Vagina (tissue), 2 donors: Measurements from ENCODE around the gene FBXL14. TPM values are rescaled to one million over a fixed set of nuclear protein-coding genes. Genes with fewer than 3 reads are reported as not detected.

Experiments
- DNase-seq, 2 donors: peaks; one replicate each; pipeline ENCODE4 v3.0.0-alpha.2; 2017; ENCODE audit errors: extremely low spot score in 2 of 2
- H3K27ac ChIP-seq: fragments of 200-600 bp; sonication (generic); one replicate; pipeline ENCODE4 v1.5.1; 2019
- H3K27me3 ChIP-seq: fragments of 200-600 bp; sonication (generic); one replicate; pipeline ENCODE4 v1.5.1; 2019
- H3K36me3 ChIP-seq, 2 donors: fragments of 200-600 bp; sonication (generic); one replicate each; pipeline ENCODE4 v1.5.1; 2017 to 2019
- H3K4me1 ChIP-seq: fragments of 200-600 bp; sonication (generic); one replicate; pipeline ENCODE4 v1.5.1; 2019
- H3K4me3 ChIP-seq, 2 donors: fragments of 200-600 bp; sonication (generic); 1 replicate in 1 of 2; 2 replicates in 1 of 2; pipeline ENCODE4 v1.5.1; 2016 to 2019
- H3K9me3 ChIP-seq: fragments of 200-600 bp; sonication (generic); one replicate; pipeline ENCODE4 v1.5.1; 2019
- CTCF ChIP-seq, 3 experiments: fragments of 450-650 bp in 2 of 3; fragments of 200-600 bp in 1 of 3; sonication (generic) in 1 of 3; IDR thresholded peaks; one replicate each; pipeline ENCODE4 v1.5.1; 2017 to 2019; ENCODE audit warnings: antibody characterized with exemption in 3 of 3, mild to moderate bottlenecking in 2 of 3, moderate library complexity in 2 of 3
- POLR2A ChIP-seq, 2 donors: fragments of 450-650 bp; IDR thresholded peaks; one replicate each; pipeline ENCODE4 v1.6.1; 2017; ENCODE audit warnings: antibody characterized with exemption in 2 of 2, mild to moderate bottlenecking in 2 of 2, moderate library complexity in 2 of 2
- POLR2AphosphoS5 ChIP-seq, 2 donors: sonication (generic); formaldehyde crosslinking; IDR thresholded peaks; one replicate each; pipeline ENCODE4 v1.9.0; 2017; ENCODE audit warnings: antibody characterized with exemption in 2 of 2, mild to moderate bottlenecking in 2 of 2, low read depth in 1 of 2; ENCODE audit not compliant: insufficient read depth in 1 of 2
- intact Hi-C: fragments of 100-400 bp; cut with DNase I; formaldehyde crosslinking; loops from one replicate; pipeline ENCODE4 v1.15.1; 2023
- total RNA-seq: library from RNA; depleted of rRNA; stranded (reverse); fragments of >200 nt; gene quantifications from one replicate; pipeline ENCODE4 v1.2.3, GENCODE V29; 2016

FBXL14 gene
- total RNA-seq, 1 donor from 2014 or later: 15.2 TPM

GRCh38 chr12:1634590-1635191 is 40.3 kb upstream of the FBXL14 start:
- Histone ChIP-seq H3K36me3 (no peaks in the 10 kb centered on the region), H3K27me3 (no peaks in the 10 kb centered on the region), H3K4me3 (no peak overlapping the region), H3K4me1 (peaks cover 12% of the 10 kb centered on the region), H3K27ac (no peak overlapping the region), H3K9me3 (no peaks in the 10 kb centered on the region)
- no peak for TF ChIP-seq POLR2AphosphoS5 (IDR thresholded peaks at IDR 0.05; ENCODE audit: insufficient read depth in 1 of 2, low read depth in 1 of 2)
- TF ChIP-seq CTCF (IDR thresholded peaks at IDR 0.05): peak; percentile 51 to 61 (median 56)
- no peak for TF ChIP-seq POLR2A (IDR thresholded peaks at IDR 0.05)
- intact Hi-C loops: no loop called here
- DNase-seq: no peak

GRCh38 chr12:1634149-1634548 is 39.8 kb upstream of the FBXL14 start:
- Histone ChIP-seq H3K27me3 (no peaks in the 10 kb centered on the region), H3K9me3 (no peaks in the 10 kb centered on the region), H3K27ac (no peak overlapping the region), H3K4me1 (peaks cover 17% of the 10 kb centered on the region), H3K4me3 (no peak overlapping the region), H3K36me3 (no peaks in the 10 kb centered on the region)
- intact Hi-C loops: no loop called here
- TF ChIP-seq POLR2A (IDR thresholded peaks at IDR 0.05): no peak
- TF ChIP-seq CTCF (IDR thresholded peaks at IDR 0.05): no peak
- no peak for TF ChIP-seq POLR2AphosphoS5 (IDR thresholded peaks at IDR 0.05; ENCODE audit: insufficient read depth in 1 of 2, low read depth in 1 of 2)
- DNase-seq: no peak

GRCh38 chr12:1633459-1633858 is 39.1 kb upstream of the FBXL14 start:
- no peak for DNase-seq
- H3K9me3 ChIP-seq: no peaks in the 10 kb centered on the region
- H3K36me3 ChIP-seq: no peaks in the 10 kb centered on the region
- peaks cover 21% of the 10 kb centered on the region for H3K4me1 ChIP-seq
- no peak overlapping the region for H3K27ac ChIP-seq
- H3K27me3 ChIP-seq: no peaks in the 10 kb centered on the region
- no peak overlapping the region for H3K4me3 ChIP-seq
- intact Hi-C loops: no loop called here
- TF ChIP-seq POLR2AphosphoS5 (IDR thresholded peaks at IDR 0.05; ENCODE audit: insufficient read depth in 1 of 2, low read depth in 1 of 2): no peak
- no peak for TF ChIP-seq POLR2A (IDR thresholded peaks at IDR 0.05)
- TF ChIP-seq CTCF (IDR thresholded peaks at IDR 0.05): no peak

GRCh38 chr12:1632702-1633101 is 38.3 kb upstream of the FBXL14 start:
- H3K36me3 ChIP-seq: no peaks in the 10 kb centered on the region
- DNase-seq: no peak
- intact Hi-C loops: no loop called here
- no peaks in the 10 kb centered on the region for H3K27me3 ChIP-seq
- H3K4me3 ChIP-seq: no peak overlapping the region
- H3K27ac ChIP-seq: no peak overlapping the region
- no peaks in the 10 kb centered on the region for H3K9me3 ChIP-seq
- TF ChIP-seq POLR2A (IDR thresholded peaks at IDR 0.05) (no peak), POLR2AphosphoS5 (IDR thresholded peaks at IDR 0.05; ENCODE audit: insufficient read depth in 1 of 2, low read depth in 1 of 2) (no peak), CTCF (IDR thresholded peaks at IDR 0.05) (no peak)
- H3K4me1 ChIP-seq: peaks cover 21% of the 10 kb centered on the region

GRCh38 chr12:1630827-1631591 is 36.6 kb upstream of the FBXL14 start:
- Histone ChIP-seq H3K4me1 (peaks cover 21% of the 10 kb centered on the region), H3K4me3 (peak overlapping the region; percentile 47 to 82), H3K9me3 (no peaks in the 10 kb centered on the region), H3K36me3 (no peaks in the 10 kb centered on the region), H3K27me3 (no peaks in the 10 kb centered on the region), H3K27ac (peak overlapping the region; percentile 22)
- no peak for TF ChIP-seq POLR2AphosphoS5 (IDR thresholded peaks at IDR 0.05; ENCODE audit: insufficient read depth in 1 of 2, low read depth in 1 of 2)
- intact Hi-C loops: no loop called here
- DNase-seq: no peak
